GM13976 (cell line): ENCODE data around the gene DYNC2LI1.

Experiments used
- DNase-seq: peaks from one replicate; pipeline ENCODE4 v3.0.0; 2012; ENCODE audit warnings: low spot score
- CTCF ChIP-seq: IDR thresholded peaks from 2 replicates; pipeline ENCODE4 v1.5.1; 2012; ENCODE audit warnings: borderline replicate concordance, mild to moderate bottlenecking; ENCODE audit not compliant: insufficient read depth; ENCODE audit errors: extremely low read depth, missing control alignments, control extremely low read depth
- in situ Hi-C: fragments of 300-500 bp; cut with MboI; formaldehyde crosslinking; loops from one replicate; pipeline ENCODE4 v1.12.0; 2022; ENCODE audit warnings: low sequenced_read_pairs, mixed read lengths, inconsistent platforms; ENCODE audit not compliant: unreplicated experiment

DYNC2LI1 gene

GRCh38 chr2:43839776-43840564 is 66.1 kb downstream of the DYNC2LI1 start:
- in situ Hi-C loops: no loop called here
- DNase-seq: peak; percentile 8
- no peak for TF ChIP-seq CTCF

- no peak for TF ChIP-seq CTCF
- peak; percentile 2 for DNase-seq
- in situ Hi-C loops: no loop called here
These were observed 67.1 kb downstream of the DYNC2LI1 start for GRCh38 chr2:43840965-43841364.

- no peak for TF ChIP-seq CTCF
- in situ Hi-C loops: no loop called here
- peak; percentile 1 for DNase-seq
These were observed 68.4 kb downstream of the DYNC2LI1 start for GRCh38 chr2:43841949-43842865.

- DNase-seq: peak; percentile 1
- in situ Hi-C loops: no loop called here
- TF ChIP-seq CTCF: no peak
These were observed 69.0 kb downstream of the DYNC2LI1 start for GRCh38 chr2:43842866-43843226.

GRCh38 chr2:43845181-43845580 is 71.3 kb downstream of the DYNC2LI1 start:
- TF ChIP-seq CTCF: no peak
- in situ Hi-C loops: no loop called here

GRCh38 chr2:43846140-43846793 is 72.4 kb downstream of the DYNC2LI1 start:
- in situ Hi-C loops: no loop called here
- DNase-seq: peak; percentile 2
- TF ChIP-seq CTCF: no peak

More at GRCh38 chr2:43845181-43845580, 71.3 kb downstream of the DYNC2LI1 start:
- DNase-seq: no peak
